Subcutaneous adipose tissue (tissue), 4 donors: ENCODE data around the gene TCF4. TPM values are rescaled to one million over a fixed set of nuclear protein-coding genes. Genes with fewer than 3 reads are reported as not detected.

ENCODE experiments used
- total RNA-seq, 4 donors: library from RNA; depleted of rRNA; stranded (reverse); fragments of >200 nt; gene quantifications; one replicate each; pipeline ENCODE4 v1.1.0, GENCODE V29; 2016
- TF ChIP-seq, protein P1 (sequence below): fragments of 450-650 bp; IDR thresholded peaks from one replicate; pipeline ENCODE4 v1.5.1; 2016; ENCODE audit warnings: low read depth, mild to moderate bottlenecking, control low read depth, antibody characterized with exemption, moderate library complexity

The TCF4 gene
- total RNA-seq, 4 donors from 2014 or later = 110 to 250 (median 170) TPM

GRCh38 chr18:55544014-55544413, 44.0 kb downstream of the TCF4 start:
- TF ChIP-seq, protein P1, sequence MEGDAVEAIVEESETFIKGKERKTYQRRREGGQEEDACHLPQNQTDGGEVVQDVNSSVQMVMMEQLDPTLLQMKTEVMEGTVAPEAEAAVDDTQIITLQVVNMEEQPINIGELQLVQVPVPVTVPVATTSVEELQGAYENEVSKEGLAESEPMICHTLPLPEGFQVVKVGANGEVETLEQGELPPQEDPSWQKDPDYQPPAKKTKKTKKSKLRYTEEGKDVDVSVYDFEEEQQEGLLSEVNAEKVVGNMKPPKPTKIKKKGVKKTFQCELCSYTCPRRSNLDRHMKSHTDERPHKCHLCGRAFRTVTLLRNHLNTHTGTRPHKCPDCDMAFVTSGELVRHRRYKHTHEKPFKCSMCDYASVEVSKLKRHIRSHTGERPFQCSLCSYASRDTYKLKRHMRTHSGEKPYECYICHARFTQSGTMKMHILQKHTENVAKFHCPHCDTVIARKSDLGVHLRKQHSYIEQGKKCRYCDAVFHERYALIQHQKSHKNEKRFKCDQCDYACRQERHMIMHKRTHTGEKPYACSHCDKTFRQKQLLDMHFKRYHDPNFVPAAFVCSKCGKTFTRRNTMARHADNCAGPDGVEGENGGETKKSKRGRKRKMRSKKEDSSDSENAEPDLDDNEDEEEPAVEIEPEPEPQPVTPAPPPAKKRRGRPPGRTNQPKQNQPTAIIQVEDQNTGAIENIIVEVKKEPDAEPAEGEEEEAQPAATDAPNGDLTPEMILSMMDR = no peak

DNA sequence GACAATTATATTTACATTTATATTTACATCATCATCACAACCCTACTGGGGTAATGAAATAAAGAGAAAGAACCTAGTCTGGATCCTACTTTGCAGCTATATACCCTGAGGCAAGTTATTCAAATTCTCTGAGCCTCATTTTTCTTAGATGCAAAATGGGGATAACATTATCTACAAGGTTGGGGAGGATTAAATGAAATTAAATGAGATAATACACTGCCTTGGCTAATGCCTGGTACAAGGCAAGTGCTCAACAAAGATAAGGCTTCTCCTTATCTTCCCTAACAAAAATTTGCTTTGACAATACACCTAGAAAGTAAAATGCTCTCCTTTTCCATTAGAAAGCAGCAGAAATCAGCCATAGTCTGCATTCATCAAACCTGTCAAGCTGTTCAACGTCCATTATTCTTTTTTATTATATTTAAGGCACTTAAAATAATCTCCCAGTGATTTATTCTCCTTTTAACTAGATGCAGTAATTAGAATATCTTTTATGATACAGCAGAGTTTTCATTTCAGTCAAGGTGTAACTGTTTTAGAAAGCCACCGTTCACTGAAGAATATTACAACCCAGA, 44.8 kb downstream of the TCF4 start:
- TF ChIP-seq, protein P1 = no peak

DNA sequence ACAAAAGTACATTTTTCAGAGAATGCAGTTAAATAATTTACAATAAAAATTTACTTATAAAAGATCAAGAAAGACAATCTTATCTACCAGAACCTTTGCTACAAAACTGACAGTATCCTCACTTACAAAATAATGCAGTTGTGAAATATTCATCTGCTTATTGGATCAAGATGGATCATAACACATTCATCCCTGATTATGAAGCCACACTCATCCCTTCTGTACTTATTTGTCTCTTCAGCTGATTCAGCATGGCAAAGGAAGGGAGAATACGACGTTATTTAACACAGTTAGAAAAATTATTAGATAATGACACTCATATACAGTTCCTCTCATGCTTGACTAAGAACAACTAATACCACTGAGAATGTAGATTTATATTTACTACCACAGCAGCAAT, 46.4 kb downstream of the TCF4 start:
- TF ChIP-seq, protein P1 = no peak

DNA sequence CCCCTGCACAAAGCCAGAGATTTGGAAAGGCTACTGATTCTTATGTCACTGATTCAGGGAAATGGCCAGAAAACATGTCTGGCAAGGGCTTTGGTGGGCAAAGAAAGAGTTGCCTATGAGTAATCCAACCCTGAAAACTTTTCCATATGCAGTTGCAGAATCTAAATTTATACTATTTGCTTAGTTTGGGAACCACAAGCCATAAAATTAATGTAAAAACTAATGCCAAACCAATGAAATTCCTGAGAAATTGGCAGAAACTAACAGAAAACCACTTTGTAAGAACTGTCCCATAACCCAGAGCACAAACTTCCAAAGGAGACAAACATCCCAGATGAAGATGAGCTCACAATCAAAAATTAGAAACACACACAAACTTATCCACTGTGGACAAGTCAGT, 48.8 kb downstream of the TCF4 start:
- TF ChIP-seq, protein P1 = no peak

DNA sequence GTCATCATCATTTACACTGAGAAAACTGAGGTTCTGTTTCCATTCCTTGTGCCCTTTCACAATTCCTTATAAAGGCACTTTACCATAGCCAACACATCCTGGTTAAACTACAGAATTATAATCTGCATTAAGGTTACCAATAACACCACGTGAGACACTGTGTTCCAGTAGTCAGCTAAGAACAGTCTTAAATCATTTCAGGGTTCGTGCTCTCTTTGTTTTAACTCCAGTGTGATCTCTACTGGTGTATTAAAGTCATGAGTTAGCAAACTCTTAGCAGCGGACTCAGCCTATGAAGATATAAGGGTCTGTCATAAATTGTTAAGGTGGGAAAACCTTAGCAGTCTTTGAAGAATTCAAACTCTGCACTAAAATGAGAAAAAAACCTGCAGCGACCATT, 53.0 kb downstream of the TCF4 start:
- TF ChIP-seq, protein P1 = no peak

GRCh38 chr18:55534547-55534946, 53.4 kb downstream of the TCF4 start:
- TF ChIP-seq, protein P1 = no peak

DNA sequence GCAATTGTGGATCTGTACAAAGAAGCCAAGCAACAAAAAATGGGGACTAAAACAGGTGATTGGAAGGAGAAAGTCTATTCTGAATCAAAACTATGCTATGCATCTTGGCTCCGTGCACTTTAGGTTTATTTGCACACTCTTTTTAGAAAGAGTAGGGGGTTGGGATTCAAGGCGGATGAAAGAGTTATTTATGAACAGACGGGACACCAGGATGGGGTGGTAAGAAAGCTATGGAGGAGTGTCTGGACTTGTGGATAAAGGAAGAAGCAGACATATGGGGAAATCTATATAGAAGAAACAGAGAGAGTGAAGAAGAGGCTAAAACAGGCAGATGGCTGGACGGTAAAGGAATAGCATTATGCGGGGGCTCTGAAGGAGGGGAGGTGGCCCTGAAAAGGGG, 57.8 kb downstream of the TCF4 start:
- TF ChIP-seq, protein P1 = no peak

DNA sequence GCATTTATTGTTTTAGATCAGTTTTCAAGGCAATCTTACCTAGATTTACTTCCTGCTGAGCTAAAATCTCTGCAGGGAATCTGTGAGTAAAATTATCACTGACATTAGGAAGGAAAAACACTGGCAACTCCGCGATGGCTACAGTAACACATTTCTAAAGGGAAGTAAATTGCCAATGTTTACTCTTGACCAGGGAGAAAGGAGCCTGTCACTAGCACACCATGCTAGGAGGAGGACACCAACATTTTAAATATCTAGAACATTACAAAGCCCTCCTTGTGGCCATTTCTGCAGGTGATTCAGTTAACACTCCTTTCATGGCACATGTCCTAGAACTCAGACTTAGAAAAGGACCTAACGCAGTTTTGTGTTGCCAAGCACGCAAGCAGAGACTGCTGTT, 58.4 kb downstream of the TCF4 start:
- TF ChIP-seq, protein P1 = no peak
